Stimulated activated CD4-positive, alpha-beta T cell treated with anti-CD3 and anti-CD28 coated beads, TNF-alpha, amount 100 ng/mL, for 24 hours (primary cell): Measurements from ENCODE around the gene MSN.
"Not testable (repeated sequence)": the region's sequence is repeated elsewhere in the genome, so short reads cannot be mapped to it uniquely, and the experiment has no call there.

Source experiments
- DNase-seq, 3 experiments: peaks; one replicate each; pipeline ENCODE4 v3.0.0-alpha.2; 2020; ENCODE audit warnings: low read depth in 3 of 3

Gene MSN

GRCh38 chrX:65667503-65668376 is at the start of gene MSN:
MSN (plus strand) TSS chrX:65667654; CDS start chrX:65667842, 188 bp downstream.
- peak; percentile 49 to 79 (median 62) for DNase-seq

GRCh38 chrX:65620096-65620705 is 47.3 kb upstream of the MSN start:
- not testable (repeated sequence) for DNase-seq

GRCh38 chrX:65630771-65631170 is 36.7 kb upstream of the MSN start:
- no peak for DNase-seq

GRCh38 chrX:65633826-65634225 is 33.6 kb upstream of the MSN start:
- DNase-seq, result no peak

- DNase-seq, result no peak
Observed at GRCh38 chrX:65634732-65635131, 32.7 kb upstream of the MSN start.

- DNase-seq, result no peak
Observed at GRCh38 chrX:65635378-65635777, 32.1 kb upstream of the MSN start.

GRCh38 chrX:65635822-65636221 is 31.6 kb upstream of the MSN start:
- no peak for DNase-seq

GRCh38 chrX:65636261-65636660 is 31.2 kb upstream of the MSN start:
- DNase-seq, result not testable (repeated sequence)

GRCh38 chrX:65637335-65637734 is 30.1 kb upstream of the MSN start:
- DNase-seq, result no peak

- no peak for DNase-seq
Observed at GRCh38 chrX:65642914-65643491, 24.5 kb upstream of the MSN start.

- no peak for DNase-seq
Observed at GRCh38 chrX:65643531-65644052, 23.9 kb upstream of the MSN start.

GRCh38 chrX:65644621-65645289 is 22.7 kb upstream of the MSN start:
- DNase-seq, result no peak

- DNase-seq, result no peak
Observed at GRCh38 chrX:65647801-65648200, 19.7 kb upstream of the MSN start.

- no peak for DNase-seq
Observed at GRCh38 chrX:65652098-65652497, 15.4 kb upstream of the MSN start.

GRCh38 chrX:65657009-65657441 is 10.4 kb upstream of the MSN start:
- not testable (repeated sequence) for DNase-seq

- no peak for DNase-seq
Observed at GRCh38 chrX:65657659-65658058, 9.8 kb upstream of the MSN start.

- DNase-seq, result no peak
Observed at GRCh38 chrX:65658229-65658628, 9.2 kb upstream of the MSN start.

GRCh38 chrX:65667157-65667502 is 324 bp upstream of the MSN start:
- no peak for DNase-seq

GRCh38 chrX:65668377-65669310 is 1.2 kb downstream of the MSN start:
- DNase-seq, result peak; percentile 20 to 55 (median 33)

- no peak for DNase-seq
Observed at GRCh38 chrX:65671286-65671685, 3.8 kb downstream of the MSN start.

- no peak for DNase-seq
Observed at GRCh38 chrX:65671966-65672365, 4.5 kb downstream of the MSN start.
